HG02610 (cell line): ENCODE data around the gene CLIP4.
"Not testable (repeated sequence)": the region's sequence is repeated elsewhere in the genome, so short reads cannot be mapped to it uniquely, and the experiment has no call there.

Experiments
- ATAC-seq: cut with Tn5 transposase; IDR thresholded peaks from one replicate; pipeline ENCODE4 v1.9.1; 2021; ENCODE audit warnings: mild to moderate bottlenecking, moderate library complexity; ENCODE audit not compliant: unreplicated experiment

Gene CLIP4

DNA sequence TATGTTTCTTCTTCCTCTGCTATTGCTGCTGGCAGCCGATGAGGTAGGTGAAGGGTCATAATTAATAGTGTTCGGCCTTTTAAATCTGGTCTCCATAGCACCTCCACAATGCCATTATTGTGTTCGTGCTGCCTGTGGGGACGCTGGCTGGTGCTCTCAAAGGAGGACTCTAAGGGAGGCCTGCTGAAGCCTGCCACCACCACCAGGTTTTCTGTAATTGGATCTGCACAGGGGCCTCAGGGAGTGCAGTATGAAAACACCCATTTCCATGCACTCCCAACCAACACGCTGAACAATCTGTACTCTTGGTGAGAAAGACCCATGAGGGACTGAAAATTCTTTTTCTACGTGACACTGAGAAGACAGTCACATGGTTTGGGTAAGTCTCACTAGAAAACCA lies 17.6 kb upstream of the CLIP4 start:
- ATAC-seq = no peak

DNA sequence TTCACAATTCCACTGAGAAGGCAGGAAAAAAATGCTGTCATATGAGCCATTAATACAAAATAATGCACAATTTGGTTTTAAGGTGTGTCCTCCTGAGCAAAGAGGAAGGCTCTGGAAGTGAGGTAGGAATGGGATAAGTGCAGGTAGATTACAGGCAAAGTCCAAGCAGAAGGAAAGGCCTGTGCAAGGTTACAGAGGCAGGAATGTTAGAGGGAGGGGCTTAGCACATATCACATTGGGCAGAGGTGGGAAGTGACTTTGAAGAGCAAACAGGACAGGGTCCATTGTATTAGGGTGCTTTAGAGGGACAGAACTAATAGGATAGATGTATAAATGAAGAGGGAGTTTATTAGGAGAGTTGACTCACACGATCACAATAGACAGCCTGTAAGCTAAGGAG lies 14.7 kb upstream of the CLIP4 start:
- no peak for ATAC-seq

- no peak for ATAC-seq
These were observed 10.5 kb upstream of the CLIP4 start for GRCh38 chr2:29104688-29105087.

- no peak for ATAC-seq
These were observed 9.8 kb upstream of the CLIP4 start for GRCh38 chr2:29105375-29105774.

GRCh38 chr2:29106256-29106655 lies 9.0 kb upstream of the CLIP4 start:
- ATAC-seq = no peak

DNA sequence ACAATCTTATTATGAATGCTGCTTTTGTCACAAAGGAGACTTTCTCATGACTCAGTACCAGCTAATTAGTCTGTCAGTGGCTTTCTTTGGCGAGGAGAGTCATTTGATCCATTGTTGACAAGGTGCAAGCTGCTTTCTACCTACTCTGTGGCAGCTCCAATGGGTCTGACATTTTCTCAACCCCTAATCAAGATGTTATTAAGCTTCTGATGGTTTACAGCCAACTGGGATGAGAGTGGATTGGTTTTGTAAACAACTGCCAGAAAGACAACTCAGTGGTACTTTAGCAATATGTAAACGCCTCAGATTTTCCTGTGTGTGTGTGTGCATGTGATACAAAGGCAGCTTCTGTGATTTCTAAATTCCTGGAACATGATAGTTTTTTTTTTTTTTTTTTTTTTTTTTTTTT lies 8.2 kb upstream of the CLIP4 start:
- ATAC-seq = no peak

DNA sequence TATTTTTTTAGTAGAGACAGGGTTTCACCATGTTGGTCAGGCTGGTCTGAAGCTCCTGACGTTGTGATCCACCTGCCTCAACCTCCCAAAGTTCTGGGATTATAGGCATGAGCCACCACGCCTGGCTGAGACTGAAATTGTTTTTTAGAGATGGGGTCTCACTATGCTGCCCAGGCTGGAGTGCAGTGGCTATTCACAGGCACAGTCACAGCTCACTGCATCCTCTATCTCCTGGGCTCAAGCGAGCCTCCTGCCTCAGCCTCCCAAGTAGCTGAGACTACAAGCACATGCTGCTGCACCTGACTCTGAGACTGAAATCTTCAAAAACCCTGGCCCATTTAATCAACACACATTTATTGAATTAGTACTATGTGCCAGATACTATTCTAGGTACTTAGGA lies 7.7 kb upstream of the CLIP4 start:
- not testable (repeated sequence) for ATAC-seq

DNA sequence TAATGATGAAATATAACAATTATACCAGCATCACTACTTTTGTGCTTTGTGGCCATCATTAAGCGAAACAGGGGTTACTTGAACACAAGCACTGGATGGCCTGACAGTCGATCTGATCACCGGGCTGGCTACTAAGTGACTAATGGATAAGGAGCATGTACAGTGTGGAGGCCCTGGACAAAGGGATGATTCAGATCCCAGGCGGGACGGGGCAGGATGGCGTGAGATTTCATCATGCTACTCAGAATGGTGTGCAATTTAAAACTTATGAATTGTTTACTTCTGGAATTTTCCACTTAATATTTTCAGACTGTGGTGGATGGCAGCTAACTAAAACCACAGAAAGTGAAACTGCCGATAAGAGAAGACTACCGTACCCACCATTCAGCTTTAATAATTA lies 7.0 kb upstream of the CLIP4 start:
- ATAC-seq = no peak

GRCh38 chr2:29109246-29109645 lies 6.0 kb upstream of the CLIP4 start:
- ATAC-seq = no peak

GRCh38 chr2:29110916-29111535 lies 4.2 kb upstream of the CLIP4 start:
- peak; percentile 47 for ATAC-seq

GRCh38 chr2:29112379-29112778 lies 2.8 kb upstream of the CLIP4 start:
- no peak for ATAC-seq

DNA sequence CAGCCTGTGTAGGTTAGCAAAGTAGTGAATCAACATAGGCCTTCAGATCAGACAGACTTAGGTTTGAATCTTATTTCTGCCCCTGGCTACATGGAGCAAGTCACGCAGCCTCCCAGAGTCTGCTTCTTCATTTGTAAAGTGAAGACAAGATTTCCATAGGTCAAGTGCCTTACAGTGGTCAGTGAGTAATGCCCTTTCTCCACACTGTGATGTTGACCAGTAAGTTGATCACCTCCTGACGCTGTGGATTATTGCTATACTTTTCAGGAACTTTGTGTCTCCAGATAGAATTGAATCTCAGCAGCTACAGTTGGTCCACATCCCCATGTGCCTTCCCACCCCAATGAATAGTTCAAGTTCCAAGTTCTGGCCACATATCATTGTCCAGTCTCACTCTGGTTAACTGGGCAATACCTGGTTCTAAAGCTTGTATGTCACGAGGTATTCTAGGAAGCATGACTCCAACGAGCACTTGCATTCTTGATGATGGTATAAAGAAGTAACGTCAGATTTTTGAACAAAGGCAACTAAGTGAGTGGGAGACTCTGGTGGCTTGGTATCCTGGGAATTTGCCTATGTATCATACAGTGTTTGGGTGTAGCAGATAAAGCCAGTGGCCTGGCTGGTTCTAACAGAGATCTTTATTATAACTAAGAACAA lies 2.1 kb upstream of the CLIP4 start:
- ATAC-seq = no peak

DNA sequence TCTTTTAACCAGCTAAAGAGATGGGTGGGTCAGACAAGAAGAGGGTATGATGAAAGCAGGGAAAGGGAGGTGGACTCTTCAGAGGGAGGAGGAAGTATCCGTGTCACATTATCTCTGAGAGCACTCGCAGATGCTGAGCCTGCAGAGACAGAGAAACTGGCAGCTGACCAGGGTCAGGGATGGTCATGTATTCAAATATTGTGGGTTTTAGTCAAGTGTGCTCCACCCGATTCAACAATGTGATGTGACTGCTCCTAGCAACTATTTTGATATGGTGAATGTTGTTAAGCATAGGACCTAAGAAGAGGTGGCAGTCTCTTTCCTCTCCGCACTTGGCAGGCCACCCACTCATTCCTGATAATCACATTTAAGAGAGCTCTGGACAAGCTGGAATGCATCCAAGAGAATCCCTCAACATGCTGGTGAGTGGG lies 1.3 kb upstream of the CLIP4 start:
- ATAC-seq = no peak

DNA sequence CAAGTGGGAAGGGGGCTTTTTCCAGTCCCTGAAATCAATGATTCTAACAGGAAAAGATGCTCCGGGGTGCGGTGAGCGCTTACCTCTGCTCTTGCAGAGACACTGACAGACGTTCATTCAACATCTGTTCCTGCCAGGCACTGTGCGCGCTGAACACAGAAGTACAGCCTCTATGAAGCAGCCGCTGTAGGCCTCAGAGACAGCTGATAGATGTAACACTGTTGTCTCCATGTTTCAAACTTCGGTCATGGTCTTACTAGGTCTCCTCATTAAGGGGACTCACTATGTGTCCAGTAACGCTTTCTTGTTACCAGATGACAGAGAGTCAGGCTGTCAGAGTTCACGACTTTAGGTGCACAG lies 649 bp upstream of the CLIP4 start:
- no peak for ATAC-seq

GRCh38 chr2:29115797-29116781 lies 874 bp downstream of the CLIP4 start:
- peak; percentile 39 for ATAC-seq

- no peak for ATAC-seq
These were observed 2.6 kb downstream of the CLIP4 start for GRCh38 chr2:29117636-29118303.

GRCh38 chr2:29119211-29119610 lies 4.0 kb downstream of the CLIP4 start:
- ATAC-seq = no peak

GRCh38 chr2:29120846-29121245 lies 5.6 kb downstream of the CLIP4 start:
- no peak for ATAC-seq

GRCh38 chr2:29123617-29124349 lies 8.6 kb downstream of the CLIP4 start:
- ATAC-seq = no peak

DNA sequence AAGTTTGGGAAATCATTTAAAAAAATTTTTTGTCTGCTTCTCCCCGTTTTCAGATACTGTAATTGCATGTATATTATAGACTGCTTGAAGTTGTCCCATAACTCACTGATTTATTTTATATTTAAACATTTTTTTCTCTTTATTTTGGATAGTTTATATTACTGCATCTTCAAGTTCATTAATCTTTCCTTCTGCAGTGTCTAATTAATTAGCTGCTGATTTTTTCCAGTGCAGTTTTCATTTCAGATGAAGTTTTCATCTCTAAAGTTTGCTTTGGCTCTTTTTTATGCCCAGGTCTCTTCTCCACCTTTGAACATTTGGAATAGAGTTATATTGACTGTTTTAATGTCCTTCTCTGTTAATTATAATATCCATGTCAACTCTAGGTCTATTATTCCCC lies 9.3 kb downstream of the CLIP4 start:
- ATAC-seq = no peak
